SK-N-SH (cell line): ENCODE measurements around the gene GPNMB.

ENCODE experiments used
- EP300 ChIP-seq, 2 experiments: IDR thresholded peaks; 2 replicates each; pipeline versions ENCODE4 v1.4.0 to v1.6.1; 2012; ENCODE audit warnings: borderline replicate concordance in 1 of 2, low read depth in 1 of 2, low read length in 1 of 2
- EZH2phosphoT487 ChIP-seq: fragments of 200-600 bp; sonication (generic); IDR thresholded peaks from 2 replicates; pipeline ENCODE4 v1.6.1; 2017; ENCODE audit warnings: low read depth, mixed run types, mild to moderate bottlenecking, antibody characterized with exemption, moderate library complexity, borderline replicate concordance
- FOXJ3 ChIP-seq: sonication (generic); formaldehyde crosslinking; IDR thresholded peaks from 2 replicates; pipeline ENCODE4 v1.5.1; 2020; ENCODE audit warnings: mild to moderate bottlenecking, missing genetic modification reagents
- GABPA ChIP-seq: IDR thresholded peaks from 2 replicates; pipeline ENCODE4 v1.4.0; 2012; ENCODE audit warnings: low read depth, mild to moderate bottlenecking
- POLR2AphosphoS5 ChIP-seq: IDR thresholded peaks from 2 replicates; pipeline ENCODE4 v1.6.1; 2012; ENCODE audit warnings: low read depth, low read length
- RAD21 ChIP-seq: IDR thresholded peaks from 2 replicates; pipeline ENCODE4 v1.6.1; 2012; ENCODE audit warnings: mild to moderate bottlenecking, low read length
- SMC3 ChIP-seq: IDR thresholded peaks from 2 replicates; pipeline ENCODE4 v1.6.1; 2012; ENCODE audit warnings: low read depth, low read length, improper control_type of control experiment
- TCF12 ChIP-seq: IDR thresholded peaks from 2 replicates; pipeline ENCODE4 v1.4.0; 2012
- TEAD4 ChIP-seq: IDR thresholded peaks from 2 replicates; pipeline ENCODE4 v1.4.0; 2012; ENCODE audit warnings: mild to moderate bottlenecking, borderline replicate concordance; ENCODE audit not compliant: insufficient read depth
- TF ChIP-seq, protein P1 (sequence below): fragments of 200-600 bp; sonication (generic); IDR thresholded peaks from 2 replicates; pipeline ENCODE4 v1.6.1; 2017; ENCODE audit warnings: antibody characterized with exemption, mild to moderate bottlenecking, moderate library complexity
- TF ChIP-seq, protein P2 (sequence below): IDR thresholded peaks from 2 replicates; pipeline ENCODE4; 2012

DNA sequence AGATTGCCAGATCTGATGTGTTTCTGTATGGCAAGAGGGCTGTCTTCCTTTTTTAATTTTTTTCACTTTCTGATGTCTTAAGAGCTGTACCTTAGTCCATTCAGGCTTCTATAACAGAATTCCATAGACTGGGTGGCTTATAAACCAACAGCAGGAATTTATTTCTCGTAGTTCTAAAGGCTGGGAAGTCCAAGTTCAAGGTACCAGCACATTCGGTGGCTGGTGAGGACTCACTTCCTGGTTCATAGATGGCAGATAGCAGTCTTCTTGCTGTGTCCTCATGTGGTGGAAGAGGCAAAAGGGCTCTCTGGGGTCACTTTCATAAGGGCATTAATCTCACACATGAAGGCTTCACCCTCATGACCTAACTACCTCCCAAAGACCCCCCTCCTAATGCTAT, 20.8 kb downstream of the GPNMB start:
- TF ChIP-seq, protein P1, sequence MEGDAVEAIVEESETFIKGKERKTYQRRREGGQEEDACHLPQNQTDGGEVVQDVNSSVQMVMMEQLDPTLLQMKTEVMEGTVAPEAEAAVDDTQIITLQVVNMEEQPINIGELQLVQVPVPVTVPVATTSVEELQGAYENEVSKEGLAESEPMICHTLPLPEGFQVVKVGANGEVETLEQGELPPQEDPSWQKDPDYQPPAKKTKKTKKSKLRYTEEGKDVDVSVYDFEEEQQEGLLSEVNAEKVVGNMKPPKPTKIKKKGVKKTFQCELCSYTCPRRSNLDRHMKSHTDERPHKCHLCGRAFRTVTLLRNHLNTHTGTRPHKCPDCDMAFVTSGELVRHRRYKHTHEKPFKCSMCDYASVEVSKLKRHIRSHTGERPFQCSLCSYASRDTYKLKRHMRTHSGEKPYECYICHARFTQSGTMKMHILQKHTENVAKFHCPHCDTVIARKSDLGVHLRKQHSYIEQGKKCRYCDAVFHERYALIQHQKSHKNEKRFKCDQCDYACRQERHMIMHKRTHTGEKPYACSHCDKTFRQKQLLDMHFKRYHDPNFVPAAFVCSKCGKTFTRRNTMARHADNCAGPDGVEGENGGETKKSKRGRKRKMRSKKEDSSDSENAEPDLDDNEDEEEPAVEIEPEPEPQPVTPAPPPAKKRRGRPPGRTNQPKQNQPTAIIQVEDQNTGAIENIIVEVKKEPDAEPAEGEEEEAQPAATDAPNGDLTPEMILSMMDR: no peak
- TF ChIP-seq, protein P2, sequence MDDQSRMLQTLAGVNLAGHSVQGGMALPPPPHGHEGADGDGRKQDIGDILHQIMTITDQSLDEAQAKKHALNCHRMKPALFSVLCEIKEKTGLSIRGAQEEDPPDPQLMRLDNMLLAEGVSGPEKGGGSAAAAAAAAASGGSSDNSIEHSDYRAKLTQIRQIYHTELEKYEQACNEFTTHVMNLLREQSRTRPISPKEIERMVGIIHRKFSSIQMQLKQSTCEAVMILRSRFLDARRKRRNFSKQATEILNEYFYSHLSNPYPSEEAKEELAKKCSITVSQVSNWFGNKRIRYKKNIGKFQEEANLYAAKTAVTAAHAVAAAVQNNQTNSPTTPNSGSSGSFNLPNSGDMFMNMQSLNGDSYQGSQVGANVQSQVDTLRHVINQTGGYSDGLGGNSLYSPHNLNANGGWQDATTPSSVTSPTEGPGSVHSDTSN: no peak
- TF ChIP-seq EP300 (IDR thresholded peaks at IDR 0.05; ENCODE audit: borderline replicate concordance in 1 of 2, low read depth in 1 of 2, low read length in 1 of 2): no peak
- TF ChIP-seq RAD21: no peak
- TF ChIP-seq TEAD4: no peak
- no peak for TF ChIP-seq FOXJ3 (CRISPR knock-in tag)
- TF ChIP-seq TCF12: no peak
- TF ChIP-seq POLR2AphosphoS5: no peak
- TF ChIP-seq SMC3: no peak
- no peak for TF ChIP-seq EZH2phosphoT487
- TF ChIP-seq GABPA: no peak
